HCT116 (cell line): Measurements from ENCODE around the gene IQSEC3. TPM values are rescaled to one million over a fixed set of nuclear protein-coding genes. Genes with fewer than 3 reads are reported as not detected.
"Not testable (repeated sequence)": the region's sequence is repeated elsewhere in the genome, so short reads cannot be mapped to it uniquely, and the experiment has no call there.

Source experiments
- ATAC-seq: fragments of 200-7000 bp; cut with Tn5 transposase; 2 replicates; pipeline ENCODE4 v1.9.1; 2020; ENCODE audit warnings: mild to moderate bottlenecking, moderate library complexity
- BruUV-seq: library from RNA; stranded (reverse); fragments of 400-500 nt; replicated peaks from 2 replicates; lab custom pipeline; 2021; lab: Mats Ljungman, UMichigan
- CTCF ChIA-PET: fragments of 300-600 bp; sonication (Branson Sonifier 250); formaldehyde crosslinking; loops from one replicate; lab custom pipeline; 2021; ENCODE audit warnings: antibody characterized with exemption; lab: Charles Lee
- POLR2A ChIA-PET: fragments of 300-600, 350-600 bp; sonication (Branson Sonifier 250); formaldehyde crosslinking; loops from one replicate; lab custom pipeline; 2021; ENCODE audit warnings: antibody characterized with exemption; lab: Charles Lee
- RAD21 ChIA-PET, 2 experiments: fragments of 300-600 bp; sonication (Branson Sonifier 250); formaldehyde crosslinking; loops; one replicate each; lab custom pipeline; 2023; ENCODE audit warnings: low total read pairs in 2 of 2; ENCODE audit not compliant: uncharacterized antibody in 2 of 2, unreplicated experiment in 2 of 2, low non-redundant PET in 1 of 2; lab: Charles Lee
- DNase-seq: peaks from one replicate; pipeline ENCODE4 v3.0.0-alpha.2; 2010; ENCODE audit warnings: low read depth, low spot score
- H2AFZ ChIP-seq: fragments of 200-600 bp; shearing (Covaris generic), sonication (generic); 2 replicates; pipeline ENCODE4 v1.6.1; 2017; ENCODE audit warnings: low read depth, mixed run types, mixed read lengths, antibody characterized with exemption, low read length; ENCODE audit not compliant: poor library complexity, severe bottlenecking
- H3K27ac ChIP-seq: 2 replicates; pipeline ENCODE4 v1.5.1; 2012; ENCODE audit warnings: low read depth, low read length
- H3K27me3 ChIP-seq: fragments of 200-600 bp; sonication (generic); 2 replicates; pipeline ENCODE4 v1.6.1; 2016; ENCODE audit warnings: mixed run types, low read length, mixed read lengths; ENCODE audit not compliant: insufficient read depth
- H3K36me3 ChIP-seq, 2 experiments: fragments of 200-500 bp in 1 of 2; fragments of 200-600 bp in 1 of 2; sonication (Bioruptor generic) in 1 of 2; sonication (generic) in 1 of 2; 2 replicates each; pipeline versions ENCODE4 v1.5.1 to v1.6.1; 2014 to 2016; ENCODE audit warnings: low read length in 2 of 2, inconsistent platforms in 1 of 2, mixed read lengths in 1 of 2, mixed run types in 1 of 2; ENCODE audit not compliant: insufficient read depth in 2 of 2, control insufficient read depth in 1 of 2
- H3K4me1 ChIP-seq, 2 experiments: fragments of 200-600 bp in 1 of 2; sonication (generic) in 1 of 2; 2 replicates each; pipeline versions ENCODE4 v1.5.1 to v1.6.1; 2012 to 2017; ENCODE audit warnings: low read length in 2 of 2, inconsistent platforms in 1 of 2, mild to moderate bottlenecking in 1 of 2, mixed read lengths in 1 of 2, mixed run types in 1 of 2, moderate library complexity in 1 of 2; ENCODE audit not compliant: insufficient read depth in 2 of 2, control insufficient read depth in 1 of 2
- H3K4me2 ChIP-seq: fragments of 200-600 bp; sonication (generic); 2 replicates; pipeline ENCODE4 v1.6.1; 2017; ENCODE audit warnings: mixed run types, low read length, mixed read lengths
- H3K4me3 ChIP-seq, 2 experiments: fragments of 200-600 bp in 1 of 2; sonication (generic) in 1 of 2; replicated peaks in 1 of 2; 2 replicates each; pipeline ENCODE4 v1.5.1; 2011 to 2016; ENCODE audit warnings: low read length in 2 of 2, control low read depth in 1 of 2, low read depth in 1 of 2, mild to moderate bottlenecking in 1 of 2, mixed read lengths in 1 of 2, mixed run types in 1 of 2
- H3K79me2 ChIP-seq: fragments of 200-600 bp; sonication (generic); 2 replicates; pipeline ENCODE4 v1.6.1; 2017; ENCODE audit warnings: mild to moderate bottlenecking, mixed run types, low read length, moderate library complexity, mixed read lengths; ENCODE audit not compliant: insufficient read depth
- H3K9ac ChIP-seq: fragments of 200-600 bp; sonication (generic); 2 replicates; pipeline ENCODE4 v1.6.1; 2016; ENCODE audit warnings: low read length, mixed read lengths
- H3K9me2 ChIP-seq: fragments of 200-600 bp; sonication (generic), shearing (Covaris generic); 2 replicates; pipeline ENCODE4 v1.6.1; 2017; ENCODE audit warnings: mixed run types, mild to moderate bottlenecking, moderate library complexity; ENCODE audit not compliant: insufficient read depth
- H3K9me3 ChIP-seq, 2 experiments: fragments of 200-500 bp in 1 of 2; fragments of 200-600 bp in 1 of 2; sonication (Bioruptor generic) in 1 of 2; sonication (generic) in 1 of 2; 2 replicates each; pipeline ENCODE4 v1.6.1; 2014 to 2017; ENCODE audit warnings: low read length in 2 of 2, mixed read lengths in 2 of 2, inconsistent platforms in 1 of 2, low read depth in 1 of 2, mild to moderate bottlenecking in 1 of 2, mixed run types in 1 of 2, moderate library complexity in 1 of 2; ENCODE audit not compliant: control insufficient read depth in 1 of 2, insufficient read depth in 1 of 2
- H4K20me1 ChIP-seq: fragments of 200-600 bp; sonication (generic), shearing (Covaris generic); 2 replicates; pipeline ENCODE4 v1.6.1; 2017; ENCODE audit warnings: mixed run types, mild to moderate bottlenecking, moderate library complexity; ENCODE audit not compliant: insufficient read depth
- intact Hi-C: fragments of 100-400 bp; cut with micrococcal nuclease; formaldehyde crosslinking; loops from 2 replicates; pipeline ENCODE4 v1.10.0; 2022
- total RNA-seq: library from RNA; stranded (reverse); gene quantifications from one replicate; pipeline ENCODE4 v1.2.1, GENCODE V29; 2021; ENCODE audit not compliant: unreplicated experiment

Gene IQSEC3
- total RNA-seq, 1 experiment from 2014 or later = not detected

GRCh38 chr12:47699-48226 is 18.8 kb upstream of the IQSEC3 start:
- H4K20me1 ChIP-seq, CTCF ChIA-PET, POLR2A ChIA-PET, H3K36me3 ChIP-seq, intact Hi-C loops, H3K9me3 ChIP-seq, BruUV-seq, H3K4me1 ChIP-seq, H3K27me3 ChIP-seq, H3K4me3 ChIP-seq, H3K4me2 ChIP-seq, H3K9ac ChIP-seq, DNase-seq, RAD21 ChIA-PET, H3K79me2 ChIP-seq, ATAC-seq, H3K27ac ChIP-seq, H3K9me2 ChIP-seq, H2AFZ ChIP-seq: not testable (repeated sequence)

DNA sequence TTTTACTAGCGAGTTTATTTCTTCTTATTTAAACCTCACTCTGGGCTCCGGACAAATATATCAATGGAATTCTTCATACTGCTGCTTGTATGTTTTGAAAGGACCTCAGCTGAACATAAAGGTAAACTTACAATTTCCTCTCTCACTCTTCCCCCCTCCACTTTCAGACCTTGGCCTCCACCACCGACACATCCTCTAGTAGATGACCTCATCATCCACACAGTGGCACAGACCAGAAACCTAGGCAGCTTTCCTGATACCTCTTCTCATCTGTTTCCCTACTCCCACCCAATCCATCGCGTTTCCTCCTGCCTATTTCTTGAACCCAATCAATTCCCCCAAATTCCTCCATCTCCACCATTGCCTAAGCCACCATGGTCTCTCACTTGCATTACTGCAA is 17.4 kb upstream of the IQSEC3 start:
- H3K27ac ChIP-seq, BruUV-seq, H3K4me1 ChIP-seq, CTCF ChIA-PET, H3K36me3 ChIP-seq, POLR2A ChIA-PET, H3K4me3 ChIP-seq, H3K9ac ChIP-seq, DNase-seq, ATAC-seq, H3K4me2 ChIP-seq, H3K9me3 ChIP-seq, H3K79me2 ChIP-seq, intact Hi-C loops, H3K9me2 ChIP-seq, H2AFZ ChIP-seq, H4K20me1 ChIP-seq, RAD21 ChIA-PET: not testable (repeated sequence)
- H3K27me3 ChIP-seq = peaks cover 20% of the 10 kb centered on the region

DNA sequence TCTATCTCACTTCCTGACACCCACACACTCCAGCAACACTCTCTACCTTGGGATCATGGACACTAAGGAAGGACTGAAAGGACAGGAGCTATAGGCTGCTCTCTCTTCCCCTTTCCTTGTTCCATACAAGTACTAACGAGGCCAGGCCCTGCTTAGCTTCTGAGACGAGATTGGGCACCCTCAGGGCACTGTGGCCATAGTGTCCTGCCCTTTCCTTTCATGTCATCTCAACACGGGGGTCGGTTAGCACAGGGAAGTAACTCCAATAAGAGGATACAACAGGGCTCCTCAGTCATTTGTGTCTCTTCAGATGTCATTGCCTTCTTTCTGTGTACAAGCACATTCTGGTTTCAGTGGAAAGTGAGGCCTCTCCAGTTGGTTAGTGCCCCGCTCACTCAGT is 15.5 kb upstream of the IQSEC3 start:
- BruUV-seq, H2AFZ ChIP-seq, H4K20me1 ChIP-seq, DNase-seq, CTCF ChIA-PET, H3K36me3 ChIP-seq, H3K4me3 ChIP-seq, H3K9me2 ChIP-seq, H3K9me3 ChIP-seq, POLR2A ChIA-PET, intact Hi-C loops, H3K4me2 ChIP-seq, H3K79me2 ChIP-seq, RAD21 ChIA-PET, H3K27ac ChIP-seq, ATAC-seq, H3K4me1 ChIP-seq, H3K9ac ChIP-seq: not testable (repeated sequence)
- H3K27me3 ChIP-seq = peaks cover 39% of the 10 kb centered on the region

GRCh38 chr12:51962-52361 is 14.6 kb upstream of the IQSEC3 start:
- H3K9ac ChIP-seq, H3K4me2 ChIP-seq, H3K9me2 ChIP-seq, CTCF ChIA-PET, H3K9me3 ChIP-seq, H3K27ac ChIP-seq, BruUV-seq, H3K4me1 ChIP-seq, POLR2A ChIA-PET, DNase-seq, H3K79me2 ChIP-seq, intact Hi-C loops, H3K4me3 ChIP-seq, H2AFZ ChIP-seq, H4K20me1 ChIP-seq, RAD21 ChIA-PET, ATAC-seq, H3K36me3 ChIP-seq: not testable (repeated sequence)
- peaks cover 48% of the 10 kb centered on the region for H3K27me3 ChIP-seq
